Measurements from ENCODE around the gene MRPS9.

MRPS9 gene

DNA sequence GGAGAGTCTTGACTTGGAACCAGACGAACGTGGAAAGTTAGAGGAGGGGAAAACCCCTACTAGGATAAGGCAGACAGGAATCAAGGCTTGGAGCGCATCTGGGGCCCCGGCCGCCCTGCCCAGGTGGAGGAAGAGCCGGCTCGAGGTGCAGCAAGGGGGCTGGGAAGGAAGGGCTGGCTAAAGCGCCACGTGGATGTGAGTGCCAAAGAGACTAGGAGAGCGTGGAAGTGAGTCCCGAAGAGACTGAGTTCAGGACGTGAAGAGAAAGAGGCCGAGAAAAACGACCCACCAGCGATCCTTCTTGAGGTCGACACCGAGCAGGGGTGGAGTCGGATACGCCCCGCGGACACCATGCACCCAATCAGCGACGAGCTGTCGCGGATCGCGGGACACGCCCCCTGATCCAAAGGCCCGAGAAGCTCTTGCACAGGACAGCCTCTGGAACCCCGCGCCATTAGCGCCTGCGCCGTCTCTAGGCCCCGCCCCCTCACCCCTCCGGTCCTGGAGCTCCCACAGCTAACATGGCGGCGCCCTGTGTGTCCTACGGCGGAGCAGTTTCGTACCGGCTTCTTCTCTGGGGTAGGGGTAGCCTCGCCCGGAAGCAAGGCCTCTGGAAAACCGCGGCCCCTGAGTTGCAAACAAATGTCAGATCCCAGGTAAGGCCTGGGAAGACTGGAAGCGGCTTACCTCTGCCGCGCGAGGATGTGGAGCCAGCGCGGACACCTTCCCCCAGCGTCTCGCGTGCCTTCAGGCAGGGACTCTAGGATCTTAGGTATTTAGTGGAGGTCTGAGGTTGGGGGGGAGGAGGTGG is at the start of gene MRPS9:
Gene MRPS9, plus strand, starts transcription at position 498 of the 811 bp plus-strand sequence. Its CDS starts 24 bp downstream, at position 522.
- DNase-seq, result peak; percentile 98

DNA sequence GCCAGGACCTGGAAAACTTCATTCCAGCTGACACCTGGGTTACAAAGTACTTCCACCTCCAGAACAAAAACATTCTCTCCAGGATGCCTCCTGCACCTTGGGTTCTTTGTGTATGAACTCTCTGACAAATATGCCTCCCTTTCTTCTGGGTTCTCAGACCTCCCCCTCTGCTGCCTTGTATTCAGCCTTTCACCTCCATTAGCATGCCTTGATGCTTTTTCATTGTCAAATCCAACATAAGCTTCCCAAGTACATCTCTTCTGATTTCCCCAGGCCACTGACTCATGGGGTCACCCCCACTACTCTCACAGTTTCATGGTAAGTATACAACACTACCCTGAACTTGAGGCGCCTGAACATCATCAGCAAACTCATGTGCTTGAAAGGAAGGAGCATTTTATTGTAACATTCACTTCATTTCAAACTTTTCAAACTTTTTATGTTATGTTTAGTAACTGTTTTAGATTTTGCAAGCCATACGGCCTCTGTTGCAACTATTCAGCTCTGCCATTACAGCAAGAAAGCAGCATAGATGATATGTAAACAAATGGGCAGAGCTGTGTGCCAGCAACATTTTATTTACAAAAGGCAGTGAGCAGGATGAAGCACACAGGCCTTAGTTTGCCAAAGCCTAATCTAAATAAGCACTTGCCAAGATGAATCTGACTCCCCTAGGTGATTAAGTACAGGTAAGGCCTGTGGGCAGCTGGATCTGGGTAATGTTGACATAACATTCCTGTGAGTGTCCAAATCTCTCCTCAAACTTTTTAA is 32.5 kb upstream of the MRPS9 start:
- DNase-seq, result no peak

DNA sequence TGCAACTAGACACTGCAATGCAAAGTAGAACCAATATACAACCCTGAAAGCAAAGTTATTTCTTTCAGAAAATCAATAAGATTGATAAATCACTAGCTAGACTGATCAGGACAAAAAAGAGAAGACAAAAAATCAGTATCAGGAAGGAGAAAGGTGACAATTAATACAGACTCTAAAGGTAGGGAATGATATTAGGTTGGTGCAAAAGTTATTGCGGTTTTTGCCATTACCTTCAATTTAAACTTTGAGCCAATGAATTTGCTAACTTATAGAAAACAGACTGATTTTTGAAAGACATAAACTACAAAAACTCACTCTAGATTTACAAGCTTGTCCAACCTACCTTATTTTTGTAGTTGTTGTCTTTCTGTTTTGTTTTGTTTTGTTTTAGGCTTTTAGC is 30.5 kb upstream of the MRPS9 start:
- DNase-seq, result no peak

DNA sequence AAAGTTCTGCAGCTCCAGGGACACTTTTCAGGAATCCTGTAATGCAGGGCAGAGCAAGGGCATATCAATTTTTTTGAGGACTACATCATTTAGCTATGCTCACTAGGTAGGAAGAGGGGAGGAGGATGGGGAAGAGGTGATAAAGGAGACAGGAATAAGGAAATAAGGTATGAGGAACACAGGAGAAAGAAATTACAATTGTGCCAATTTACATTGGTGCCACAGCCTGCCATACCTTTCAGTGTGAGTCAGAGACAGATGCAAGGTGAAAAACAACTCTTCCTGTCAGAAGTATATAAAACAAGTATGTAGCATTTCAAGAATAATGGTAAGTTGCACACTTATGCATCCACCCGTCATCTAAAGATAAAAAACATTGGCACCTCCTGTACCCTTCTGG is 5.4 kb upstream of the MRPS9 start:
- no peak for DNase-seq

DNA sequence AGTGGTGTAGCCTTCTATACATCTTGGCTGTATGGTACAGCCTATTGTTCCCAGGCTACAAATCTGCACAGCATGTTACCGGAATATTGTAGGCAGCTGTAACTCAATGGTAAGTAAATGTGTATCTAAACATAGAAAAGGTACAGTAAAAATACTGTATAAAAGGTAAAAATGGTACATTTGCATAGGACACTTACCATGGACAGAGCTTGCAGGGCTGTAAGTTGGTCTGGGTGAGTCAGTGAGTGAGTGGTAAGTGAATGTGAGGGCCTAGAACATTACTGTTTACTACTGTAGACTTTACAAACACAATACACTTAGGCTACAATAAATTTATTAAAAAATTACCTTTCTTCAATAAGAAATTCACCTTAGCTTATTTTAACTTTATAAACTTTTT is 3.7 kb upstream of the MRPS9 start:
- no peak for DNase-seq

DNA sequence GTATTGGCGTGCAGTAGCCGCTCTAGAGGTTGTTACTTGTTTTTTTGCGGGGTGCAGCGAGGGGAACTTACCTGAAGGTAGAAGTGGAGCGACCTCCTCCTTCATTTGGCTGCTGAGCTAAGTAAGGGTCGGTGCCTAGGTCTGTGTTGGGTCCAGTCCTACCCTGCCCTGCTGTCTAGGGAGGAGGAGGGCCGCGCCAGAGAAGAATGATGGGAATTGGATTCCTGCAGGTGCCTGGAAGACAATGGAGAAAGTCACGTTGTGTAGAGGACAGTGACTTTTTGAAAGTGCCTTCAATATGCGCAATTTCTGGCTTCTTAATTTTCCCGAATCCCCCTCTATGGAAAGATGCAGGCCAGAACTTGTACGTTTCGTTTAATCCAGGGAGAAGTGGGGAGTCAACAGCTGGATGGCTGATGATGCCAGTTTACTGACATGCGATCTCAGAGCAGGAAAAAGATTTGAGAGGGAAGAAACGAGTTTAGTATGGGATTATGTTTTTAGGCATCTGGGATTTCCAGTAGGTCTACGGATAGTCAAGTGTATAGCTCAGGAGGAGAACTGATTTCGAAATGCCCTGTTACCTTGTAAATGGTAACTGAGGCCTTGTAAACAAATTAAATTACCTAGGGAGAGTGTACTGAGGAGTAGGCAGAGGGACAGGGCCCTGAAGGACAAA is 653 bp downstream of the MRPS9 start:
- DNase-seq, result no peak

DNA sequence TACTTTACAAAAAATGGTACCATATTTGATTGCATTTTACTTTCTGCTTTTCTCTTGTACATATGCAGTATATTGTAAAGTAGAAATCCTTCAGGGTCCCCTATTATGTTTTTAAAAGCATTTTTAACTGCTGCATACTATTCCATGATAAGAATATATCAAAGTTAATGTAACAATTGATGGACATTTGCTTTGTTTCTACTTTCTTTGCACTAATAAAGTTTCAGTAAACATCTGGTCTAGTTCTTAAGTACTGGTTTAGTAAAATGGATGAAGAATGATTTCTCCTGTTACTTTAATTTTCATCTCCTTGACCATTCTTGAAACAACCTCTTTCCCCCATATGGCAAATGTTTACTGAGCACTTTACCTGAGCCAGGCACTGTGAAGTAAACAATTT is 1.7 kb downstream of the MRPS9 start:
- no peak for DNase-seq

DNA sequence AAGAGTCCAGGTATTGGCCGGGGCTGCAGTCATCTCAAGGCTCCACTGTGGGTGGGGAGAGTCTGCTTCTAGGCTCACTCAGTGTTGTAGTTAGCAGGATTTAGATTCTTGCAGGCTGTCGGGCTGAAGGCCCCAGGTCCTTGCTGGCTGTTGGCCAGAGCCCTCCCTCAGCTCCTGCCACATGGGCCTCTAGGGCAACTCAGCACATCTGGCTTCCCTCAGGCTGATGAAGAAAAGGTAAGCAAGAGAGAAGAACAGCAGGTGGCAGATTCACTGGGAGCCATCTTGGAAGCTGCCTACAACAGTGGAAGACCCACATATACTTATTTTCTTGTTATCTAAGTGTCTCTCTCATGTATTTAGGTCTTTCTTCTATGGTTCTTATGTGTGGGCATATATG is 4.3 kb downstream of the MRPS9 start:
- no peak for DNase-seq

DNA sequence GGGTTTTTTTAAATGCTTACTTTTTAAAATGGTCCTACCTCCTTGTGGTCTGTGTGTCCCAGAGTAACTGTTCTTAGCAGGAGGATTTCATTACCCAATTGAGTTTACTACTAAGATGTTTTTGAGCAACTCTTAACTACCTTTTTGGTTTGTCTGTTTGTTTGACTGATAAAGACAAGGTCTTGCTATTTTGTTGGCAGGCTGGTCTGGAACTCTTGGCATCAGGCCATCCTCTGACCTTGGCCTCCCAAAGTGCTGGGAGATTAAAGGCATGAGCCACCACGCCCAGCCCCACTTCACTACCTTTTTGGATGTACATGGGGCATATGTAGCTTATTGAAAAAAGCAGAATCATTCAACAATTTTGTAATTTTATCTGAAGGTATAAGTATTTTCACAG is 14.9 kb downstream of the MRPS9 start:
- no peak for DNase-seq

DNA sequence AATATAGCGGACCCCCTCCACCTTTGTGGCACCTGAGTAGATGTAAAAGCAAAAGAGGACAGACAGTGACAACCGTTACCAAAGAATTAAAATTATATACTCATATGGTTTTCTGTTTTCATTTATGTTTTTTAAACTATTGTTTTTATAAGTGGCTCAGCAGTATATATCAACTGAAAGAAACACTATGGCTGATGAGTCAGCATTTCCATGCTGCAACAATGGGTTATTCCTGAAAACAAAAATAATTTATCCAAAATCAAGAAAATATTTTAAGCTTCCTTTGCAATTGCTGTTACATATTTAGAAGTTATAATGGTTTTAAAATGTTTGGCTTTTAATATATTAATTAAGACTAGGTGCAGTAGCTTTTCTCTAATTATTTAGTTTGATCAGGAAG is 17.7 kb downstream of the MRPS9 start:
- no peak for DNase-seq

DNA sequence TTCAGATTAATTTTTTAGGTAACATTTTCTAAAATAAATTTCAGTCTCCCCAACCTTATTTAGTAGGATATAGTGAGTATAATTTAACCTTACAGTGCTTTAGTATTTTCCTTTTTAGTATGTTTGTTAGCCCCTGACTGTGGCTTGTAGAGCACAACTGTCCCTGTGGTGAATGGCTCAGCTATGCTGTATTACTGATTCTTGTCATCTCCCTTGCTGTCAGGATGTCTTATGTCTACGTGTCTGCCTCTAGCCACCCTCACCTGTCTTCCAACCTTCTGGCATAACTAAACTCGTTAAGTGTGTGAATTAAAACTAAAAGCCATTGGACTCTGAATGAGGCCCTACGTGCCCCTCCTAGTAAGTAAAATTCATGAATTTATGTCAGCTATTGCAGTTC is 18.4 kb downstream of the MRPS9 start:
- DNase-seq, result no peak

DNA sequence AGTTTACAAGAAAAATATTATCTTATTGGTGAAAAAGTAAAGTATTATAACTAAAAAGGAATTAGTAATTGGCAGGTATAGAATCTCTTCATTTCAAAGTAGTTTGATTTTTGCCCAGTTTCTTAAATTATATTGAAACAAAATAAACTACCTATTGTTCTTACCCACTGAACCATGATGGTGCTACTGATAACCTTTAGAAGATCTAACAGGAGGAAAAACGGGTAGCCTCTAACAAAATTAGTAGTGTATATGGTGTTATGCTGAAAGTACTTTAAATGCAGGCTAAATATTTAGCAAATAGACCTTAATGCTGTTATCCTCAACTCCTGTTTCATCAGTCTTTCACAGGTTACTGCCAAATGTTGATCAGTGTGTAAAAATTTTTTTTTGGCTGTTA is 19.1 kb downstream of the MRPS9 start:
- DNase-seq, result no peak

DNA sequence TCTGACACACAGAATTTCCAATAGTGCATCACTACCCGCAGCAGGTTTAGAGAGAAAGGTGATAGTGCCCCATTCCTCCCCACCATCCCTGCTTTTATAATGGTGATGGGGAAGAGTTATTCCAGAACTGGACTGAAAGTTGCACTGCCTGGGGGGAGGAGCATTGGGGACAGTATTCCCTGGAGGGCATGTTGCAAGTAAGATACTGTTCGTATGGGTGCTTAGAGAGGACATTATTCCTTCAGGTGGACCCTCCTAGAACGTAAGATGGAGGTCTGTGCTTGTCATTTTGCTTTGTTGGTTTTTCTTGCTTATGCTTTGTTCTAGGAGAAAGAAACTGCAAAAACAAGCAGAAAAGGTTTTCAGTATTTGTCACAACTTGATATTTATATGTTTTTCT is 23.7 kb downstream of the MRPS9 start:
- DNase-seq, result no peak

DNA sequence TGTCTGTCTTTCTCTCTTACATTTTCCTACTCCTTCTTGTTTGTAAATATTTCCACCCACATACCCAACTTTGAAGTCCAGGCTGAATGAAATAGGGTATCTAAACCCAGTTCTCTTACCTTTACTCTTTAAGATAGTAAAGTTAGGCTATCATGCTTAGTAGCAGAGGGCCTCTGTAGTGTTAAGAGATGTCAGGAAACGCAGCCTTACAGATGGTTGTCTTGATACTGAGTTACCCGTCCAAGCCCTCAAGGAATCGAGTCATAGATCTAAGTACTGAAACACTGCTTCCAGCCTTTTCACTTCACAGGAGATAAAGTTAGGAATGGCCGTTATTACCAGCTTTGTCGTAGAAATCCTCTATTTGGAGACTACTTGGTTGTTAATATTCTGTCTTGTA is 24.3 kb downstream of the MRPS9 start:
- no peak for DNase-seq

DNA sequence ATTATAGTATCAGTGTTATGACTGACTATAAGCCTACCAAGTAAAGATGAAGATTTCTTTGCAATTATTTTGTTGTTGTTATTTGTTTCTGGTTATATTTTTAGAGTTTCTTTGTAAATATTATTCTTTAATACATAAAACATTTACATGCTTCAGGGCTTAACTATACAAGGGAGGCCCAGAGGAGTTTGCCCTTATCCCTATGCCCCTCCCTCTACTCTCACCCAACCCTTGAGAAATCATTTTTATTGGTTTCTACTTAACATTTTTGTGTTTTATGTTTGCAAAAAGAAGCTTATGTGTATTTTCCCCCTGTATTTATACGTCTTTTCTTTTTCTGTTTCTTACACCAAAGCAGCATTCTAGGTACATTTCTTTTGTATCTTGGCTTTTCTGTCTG is 30.5 kb downstream of the MRPS9 start:
- DNase-seq, result no peak

DNA sequence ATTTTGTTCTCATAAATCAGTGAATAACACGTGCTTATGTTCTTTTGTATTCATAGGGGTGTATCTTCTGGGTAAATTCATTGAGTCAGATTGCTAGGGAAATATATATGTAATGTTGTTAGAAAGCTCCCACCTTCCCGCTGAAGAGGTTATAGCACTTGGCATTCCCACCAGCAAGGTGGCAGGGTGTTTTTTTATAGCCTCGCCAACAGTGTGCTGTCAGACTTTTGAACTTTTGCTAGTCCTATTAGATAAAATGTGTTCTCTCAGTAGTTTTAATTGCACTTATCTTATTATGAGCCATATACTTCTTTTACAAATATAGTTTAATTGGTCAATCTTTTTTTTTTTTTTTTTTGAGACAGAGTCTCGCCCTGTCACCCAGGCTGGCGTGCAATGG is 31.0 kb downstream of the MRPS9 start:
- no peak for DNase-seq

DNA sequence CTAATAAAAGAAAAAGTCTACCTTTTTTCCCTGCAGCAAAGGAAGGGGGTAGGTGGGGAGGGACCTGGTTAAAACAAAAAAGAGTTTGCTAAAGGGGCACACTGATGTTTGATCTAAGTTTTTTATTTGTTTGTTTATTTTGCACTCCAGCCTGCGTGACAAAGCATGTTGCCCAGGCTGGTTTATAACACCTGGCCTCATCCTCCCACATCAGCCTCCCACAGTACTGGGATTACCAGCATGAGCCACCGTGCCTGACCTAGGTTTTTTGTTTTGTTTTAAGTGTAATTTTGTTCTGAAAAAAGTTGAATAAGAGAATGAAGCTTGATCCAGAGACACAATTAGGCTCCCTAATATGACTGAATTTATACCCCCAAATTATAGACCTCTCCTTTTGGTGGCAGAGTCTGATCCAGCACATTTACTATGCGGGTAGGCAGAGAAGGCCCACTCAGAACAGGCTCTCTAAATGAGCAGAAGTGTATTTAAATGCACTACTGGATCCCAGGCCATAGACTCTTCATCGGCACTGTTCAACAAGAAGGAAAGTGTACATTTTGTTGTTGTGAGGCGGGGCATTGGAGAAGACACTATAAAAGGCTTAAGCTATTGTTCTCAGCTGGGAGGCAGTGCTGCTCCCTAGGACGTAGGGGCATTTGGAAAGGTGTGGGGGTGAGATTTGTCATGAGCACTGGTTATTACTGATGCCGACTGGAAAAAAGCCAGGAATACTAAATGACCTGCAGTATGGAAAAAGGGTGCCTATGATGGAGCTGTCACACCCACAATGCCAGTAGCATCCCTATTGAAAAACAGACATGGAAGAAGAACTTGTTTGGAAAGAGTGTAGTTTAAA is 32.4 kb downstream of the MRPS9 start:
- DNase-seq, result no peak

DNA sequence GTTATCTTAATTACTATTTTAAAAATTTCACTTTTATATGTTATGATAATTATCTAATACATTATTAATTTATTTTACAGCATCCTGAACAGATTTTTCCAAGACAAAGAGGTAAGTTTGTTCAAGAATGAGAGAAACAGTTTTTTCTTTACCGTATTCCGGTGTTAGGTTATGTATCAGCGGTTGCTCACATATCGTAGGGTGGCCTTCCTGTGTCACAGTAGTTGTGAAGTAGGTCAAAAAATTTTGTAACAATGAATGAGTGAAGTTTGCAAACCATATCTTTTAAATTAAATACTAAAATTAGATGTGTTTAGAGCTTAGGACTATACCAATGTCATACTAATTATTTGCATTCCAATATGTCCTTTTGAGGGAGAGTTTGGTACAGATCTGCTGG is 33.5 kb downstream of the MRPS9 start:
- DNase-seq, result no peak

DNA sequence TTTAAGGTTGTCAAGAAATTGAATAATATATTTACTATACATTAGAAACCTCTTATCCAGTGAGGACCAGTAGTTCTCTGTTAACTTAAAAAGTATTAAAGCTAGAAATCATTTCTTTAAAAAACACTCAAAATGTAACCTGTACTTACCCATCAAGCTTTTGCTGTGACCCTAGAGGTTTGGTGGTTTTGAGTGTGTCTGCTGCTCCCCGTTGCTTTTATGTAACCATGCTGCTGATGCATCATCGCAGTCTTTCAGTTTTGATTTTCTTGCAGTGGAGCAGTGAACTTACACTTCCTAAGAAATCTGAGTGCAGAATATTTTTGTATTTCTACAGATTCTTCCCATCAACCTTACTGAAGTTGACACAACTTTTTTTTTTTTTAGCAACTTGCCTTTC is 34.2 kb downstream of the MRPS9 start:
- DNase-seq, result peak; percentile 27

DNA sequence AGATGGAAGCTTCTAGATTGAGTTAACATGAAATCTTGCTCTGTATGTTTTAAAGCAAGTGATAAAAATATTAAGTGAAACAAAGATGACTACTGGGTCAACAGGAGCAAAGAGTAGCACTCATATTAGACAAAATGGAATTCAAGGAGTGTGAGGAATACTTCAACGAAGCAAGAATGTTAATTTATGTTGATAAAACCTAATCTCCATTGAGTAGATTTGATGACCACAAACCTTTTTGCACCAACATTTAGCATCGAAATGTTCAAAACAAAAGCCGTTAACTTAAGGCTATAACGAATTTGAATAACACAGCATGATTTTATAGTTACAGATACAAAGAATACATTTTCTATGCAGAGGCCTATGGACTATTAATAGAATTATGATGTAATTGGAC is 35.7 kb downstream of the MRPS9 start:
- DNase-seq, result no peak

DNA sequence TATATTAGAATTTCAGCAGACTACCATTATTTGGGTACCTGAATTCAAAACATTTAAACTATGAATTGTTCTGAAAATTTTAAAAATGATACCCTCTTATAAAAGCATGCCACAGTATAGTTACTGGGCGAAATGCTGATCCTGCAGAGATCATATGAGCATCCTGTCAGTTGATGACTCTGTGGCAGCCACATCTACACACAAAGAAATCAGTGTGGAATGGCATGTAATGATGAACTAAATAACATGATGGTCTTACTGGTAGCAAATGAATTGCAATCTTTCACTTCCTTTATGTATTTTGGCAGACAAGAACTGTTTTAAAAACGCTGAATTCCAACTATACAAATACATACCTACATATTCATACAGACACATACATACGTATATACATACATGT is 38.3 kb downstream of the MRPS9 start:
- no peak for DNase-seq

DNA sequence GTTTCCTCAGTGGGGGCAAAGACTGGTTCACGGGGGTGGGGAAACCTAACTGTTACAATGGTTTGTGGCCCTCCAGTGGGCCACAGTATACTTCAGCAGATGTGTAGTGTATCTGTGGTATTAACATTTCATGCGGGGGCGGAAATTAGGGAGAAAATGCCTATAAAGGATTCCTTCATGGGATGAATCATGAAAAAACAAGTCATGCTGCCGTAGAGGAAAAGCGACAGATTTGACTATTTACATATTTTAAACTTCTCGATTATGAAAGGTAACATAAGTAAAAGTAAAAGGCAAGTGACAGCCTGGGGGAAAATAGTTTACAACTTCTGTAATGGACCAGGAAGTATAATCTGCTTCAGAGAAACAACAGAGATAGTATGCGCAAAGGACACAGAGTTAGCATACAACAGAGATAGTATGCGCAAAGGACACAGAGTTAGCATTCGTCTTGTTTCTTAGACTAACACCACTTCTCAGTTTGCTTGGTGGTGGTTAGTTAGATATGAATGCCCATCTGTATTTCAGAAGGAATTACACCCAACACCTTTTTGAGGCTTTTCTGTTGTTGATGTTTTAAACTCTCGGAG is 41.1 kb downstream of the MRPS9 start:
- no peak for DNase-seq

DNA sequence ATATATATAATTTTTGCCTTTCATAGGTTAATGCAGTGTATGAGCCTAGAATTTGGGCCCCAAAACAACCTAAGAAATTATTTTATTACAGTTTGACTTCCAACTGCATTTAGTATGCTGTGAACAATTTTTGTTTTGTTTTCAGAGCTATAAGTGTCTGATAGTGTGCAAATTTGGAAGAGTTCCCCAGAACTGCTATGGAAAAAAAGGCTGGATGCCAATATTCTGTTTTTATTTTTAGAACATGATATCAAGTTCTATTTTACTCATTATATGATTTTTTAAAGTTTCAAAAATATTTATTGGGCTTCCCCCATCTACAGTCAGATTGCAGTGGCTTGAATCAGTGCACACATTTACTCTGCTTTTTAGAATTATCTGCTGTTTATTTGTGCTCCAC is 42.6 kb downstream of the MRPS9 start:
- DNase-seq, result no peak
